GM12878 (cell line): Measurements from ENCODE around the gene CCDC160. TPM values are rescaled to one million over a fixed set of nuclear protein-coding genes. Genes with fewer than 3 reads are reported as not detected.

Experiments
- CHD2 ChIP-seq: IDR thresholded peaks from 2 replicates; pipeline ENCODE4 v1.6.1; 2011; ENCODE audit warnings: low read depth, low read length, improper control_type of control experiment, borderline replicate concordance
- CREM ChIP-seq: IDR thresholded peaks from 2 replicates; pipeline ENCODE4 v1.6.1; 2014; ENCODE audit warnings: antibody characterized with exemption, low read depth
- CTCF ChIP-seq, 3 experiments: IDR thresholded peaks in 2 of 3; conservative IDR thresholded peaks in 1 of 3; 2 replicates each; pipeline ENCODE4 v1.5.1; 2011; ENCODE audit warnings: low read depth in 3 of 3, low read length in 3 of 3, mild to moderate bottlenecking in 3 of 3, control low read depth in 2 of 3, moderate library complexity in 2 of 3, inconsistent platforms in 1 of 3, mixed read lengths in 1 of 3; ENCODE audit not compliant: control insufficient read depth in 2 of 3, insufficient read depth in 1 of 3; ENCODE audit errors: extremely low read depth in 1 of 3
- ESRRA ChIP-seq: IDR thresholded peaks from 2 replicates; pipeline ENCODE4 v1.6.1; 2012; ENCODE audit warnings: mild to moderate bottlenecking, low read length, improper control_type of control experiment
- JUND ChIP-seq: IDR thresholded peaks from 2 replicates; pipeline ENCODE4 v1.6.1; 2012; ENCODE audit warnings: low read depth, mild to moderate bottlenecking, low read length, improper control_type of control experiment, moderate library complexity
- MEF2B ChIP-seq: fragments of 450-650 bp; IDR thresholded peaks from 2 replicates; pipeline ENCODE4 v1.6.1; 2018; ENCODE audit warnings: mild to moderate bottlenecking, moderate library complexity; ENCODE audit not compliant: partially characterized antibody, poor library complexity, severe bottlenecking
- NFYB ChIP-seq: IDR thresholded peaks from 2 replicates; pipeline ENCODE4 v1.6.1; 2011; ENCODE audit warnings: low read depth, mild to moderate bottlenecking, low read length, improper control_type of control experiment, moderate library complexity; ENCODE audit not compliant: insufficient read depth
- RAD21 ChIP-seq: IDR thresholded peaks from 2 replicates; pipeline ENCODE4 v1.6.1; 2011; ENCODE audit warnings: mild to moderate bottlenecking, low read depth, low read length, moderate library complexity; ENCODE audit not compliant: insufficient read depth
- SIX5 ChIP-seq: IDR thresholded peaks from 2 replicates; pipeline ENCODE4 v1.6.1; 2011; ENCODE audit warnings: mild to moderate bottlenecking, low read depth, low read length, moderate library complexity; ENCODE audit not compliant: severe bottlenecking
- STAT3 ChIP-seq: IDR thresholded peaks from 2 replicates; pipeline ENCODE4 v1.6.1; 2011; ENCODE audit warnings: low read depth, low read length, improper control_type of control experiment
- TAF1 ChIP-seq: IDR thresholded peaks from 2 replicates; pipeline ENCODE4 v1.6.1; 2011; ENCODE audit warnings: mild to moderate bottlenecking, low read depth, low read length, borderline replicate concordance
- ZNF384 ChIP-seq: IDR thresholded peaks from 2 replicates; pipeline ENCODE4 v1.6.1; 2012; ENCODE audit warnings: low read depth, mild to moderate bottlenecking, low read length, improper control_type of control experiment, borderline replicate concordance
- ZSCAN29 ChIP-seq: fragments of 450-650 bp; IDR thresholded peaks from 2 replicates; pipeline ENCODE4 v1.6.1; 2017; ENCODE audit warnings: mild to moderate bottlenecking, moderate library complexity
- polyA plus RNA-seq, 11 experiments: library from polyadenylated mRNA; depleted of rRNA in 4 of 11; unstranded in 6 of 11; stranded (reverse) in 5 of 11; fragments of >200 nt; fragmentation: Nextera tagmentation in 4 of 11; fragmentation: Illumina TruSeq in 1 of 11; extraction: Ambion mirVana in 4 of 11; extraction: Trizol in 1 of 11; gene quantifications; 1 replicate in 1 of 11; 2 replicates in 10 of 11; pipeline versions ENCODE4 v1.2.1 to v1.2.3, GENCODE V29; 2011 to 2016; ENCODE audit warnings: inconsistent platforms in 2 of 11, missing spikeins in 2 of 11, low read depth in 1 of 11
- total RNA-seq, 4 experiments: library from RNA; depleted of rRNA in 3 of 4; stranded (reverse); fragments of >200 nt in 3 of 4; fragmentation: Illumina TruSeq in 1 of 4; extraction: Trizol in 1 of 4; gene quantifications; 2 replicates each; pipeline versions ENCODE4 v1.2.1 to v1.2.3, GENCODE V29; 2013 to 2021
- TF ChIP-seq, protein P1 (sequence below): IDR thresholded peaks from 2 replicates; pipeline ENCODE4 v1.6.1; 2011; ENCODE audit warnings: mild to moderate bottlenecking, low read depth, low read length, moderate library complexity; ENCODE audit not compliant: insufficient replicate concordance
- TF ChIP-seq, protein P2 (sequence below): fragments of 450-650 bp; IDR thresholded peaks from 2 replicates; pipeline ENCODE4 v1.6.1; 2016; ENCODE audit warnings: mild to moderate bottlenecking, moderate library complexity, borderline replicate concordance

The CCDC160 gene
- total and polyA plus RNA-seq, 10 of the 15 experiments (the other 5 are each of a cell fraction or from before 2014, with no cell fraction given) = not detected

GRCh38 chrX:134246282-134246681, 9.3 kb downstream of the CCDC160 start (continued):
- TF ChIP-seq CREM (no peak), MEF2B (no peak), ZNF384 (no peak), RAD21 (peak; percentile 40), TAF1 (no peak), ZSCAN29 (no peak), ESRRA (no peak), JUND (no peak), NFYB (no peak), SIX5 (no peak), STAT3 (no peak), CHD2 (no peak), CTCF (IDR thresholded peaks at IDR 0.05 in 2 of 3, conservative IDR thresholded peaks at IDR 0.05 in 1 of 3; ENCODE audit: control insufficient read depth in 2 of 3, extremely low read depth in 1 of 3, insufficient read depth in 1 of 3, low read depth in 3 of 3, low read length in 3 of 3) (peak in 2 of 3 experiments; percentile 11 to 12; a peak in 1 of 6 replicates)
- TF ChIP-seq, protein P1, sequence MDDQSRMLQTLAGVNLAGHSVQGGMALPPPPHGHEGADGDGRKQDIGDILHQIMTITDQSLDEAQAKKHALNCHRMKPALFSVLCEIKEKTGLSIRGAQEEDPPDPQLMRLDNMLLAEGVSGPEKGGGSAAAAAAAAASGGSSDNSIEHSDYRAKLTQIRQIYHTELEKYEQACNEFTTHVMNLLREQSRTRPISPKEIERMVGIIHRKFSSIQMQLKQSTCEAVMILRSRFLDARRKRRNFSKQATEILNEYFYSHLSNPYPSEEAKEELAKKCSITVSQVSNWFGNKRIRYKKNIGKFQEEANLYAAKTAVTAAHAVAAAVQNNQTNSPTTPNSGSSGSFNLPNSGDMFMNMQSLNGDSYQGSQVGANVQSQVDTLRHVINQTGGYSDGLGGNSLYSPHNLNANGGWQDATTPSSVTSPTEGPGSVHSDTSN = no peak
- TF ChIP-seq, protein P2, sequence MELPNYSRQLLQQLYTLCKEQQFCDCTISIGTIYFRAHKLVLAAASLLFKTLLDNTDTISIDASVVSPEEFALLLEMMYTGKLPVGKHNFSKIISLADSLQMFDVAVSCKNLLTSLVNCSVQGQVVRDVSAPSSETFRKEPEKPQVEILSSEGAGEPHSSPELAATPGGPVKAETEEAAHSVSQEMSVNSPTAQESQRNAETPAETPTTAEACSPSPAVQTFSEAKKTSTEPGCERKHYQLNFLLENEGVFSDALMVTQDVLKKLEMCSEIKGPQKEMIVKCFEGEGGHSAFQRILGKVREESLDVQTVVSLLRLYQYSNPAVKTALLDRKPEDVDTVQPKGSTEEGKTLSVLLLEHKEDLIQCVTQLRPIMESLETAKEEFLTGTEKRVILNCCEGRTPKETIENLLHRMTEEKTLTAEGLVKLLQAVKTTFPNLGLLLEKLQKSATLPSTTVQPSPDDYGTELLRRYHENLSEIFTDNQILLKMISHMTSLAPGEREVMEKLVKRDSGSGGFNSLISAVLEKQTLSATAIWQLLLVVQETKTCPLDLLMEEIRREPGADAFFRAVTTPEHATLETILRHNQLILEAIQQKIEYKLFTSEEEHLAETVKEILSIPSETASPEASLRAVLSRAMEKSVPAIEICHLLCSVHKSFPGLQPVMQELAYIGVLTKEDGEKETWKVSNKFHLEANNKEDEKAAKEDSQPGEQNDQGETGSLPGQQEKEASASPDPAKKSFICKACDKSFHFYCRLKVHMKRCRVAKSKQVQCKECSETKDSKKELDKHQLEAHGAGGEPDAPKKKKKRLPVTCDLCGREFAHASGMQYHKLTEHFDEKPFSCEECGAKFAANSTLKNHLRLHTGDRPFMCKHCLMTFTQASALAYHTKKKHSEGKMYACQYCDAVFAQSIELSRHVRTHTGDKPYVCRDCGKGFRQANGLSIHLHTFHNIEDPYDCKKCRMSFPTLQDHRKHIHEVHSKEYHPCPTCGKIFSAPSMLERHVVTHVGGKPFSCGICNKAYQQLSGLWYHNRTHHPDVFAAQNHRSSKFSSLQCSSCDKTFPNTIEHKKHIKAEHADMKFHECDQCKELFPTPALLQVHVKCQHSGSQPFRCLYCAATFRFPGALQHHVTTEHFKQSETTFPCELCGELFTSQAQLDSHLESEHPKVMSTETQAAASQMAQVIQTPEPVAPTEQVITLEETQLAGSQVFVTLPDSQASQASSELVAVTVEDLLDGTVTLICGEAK = no peak
